Neural cell (in vitro differentiated cells): Measurements from ENCODE around the gene FGF2. TPM values are rescaled to one million over a fixed set of nuclear protein-coding genes. Genes with fewer than 3 reads are reported as not detected.
"Not testable (repeated sequence)": the region's sequence is repeated elsewhere in the genome, so short reads cannot be mapped to it uniquely, and the experiment has no call there.

ENCODE experiments used
- H2AFZ ChIP-seq: fragments of 200-600, 300-800 bp; sonication (generic), shearing (Covaris generic); 2 replicates; pipeline ENCODE4 v1.6.0; 2014; ENCODE audit warnings: low read depth, mild to moderate bottlenecking, antibody characterized with exemption, low read length, moderate library complexity
- H3F3A ChIP-seq: fragments of 200-600 bp; shearing (Covaris generic); 2 replicates; pipeline ENCODE4 v1.6.1; 2016; ENCODE audit warnings: mild to moderate bottlenecking, moderate library complexity, mixed read lengths, antibody characterized with exemption, low read length; ENCODE audit not compliant: insufficient read depth, poor library complexity, severe bottlenecking
- H3K27ac ChIP-seq: fragments of 200-600, 300-800 bp; sonication (generic), shearing (Covaris generic); 2 replicates; pipeline ENCODE4 v1.5.1; 2014; ENCODE audit warnings: mild to moderate bottlenecking, low read length, moderate library complexity
- H3K27me3 ChIP-seq: fragments of 300-800, 200-600 bp; sonication (generic), shearing (Covaris generic); 2 replicates; pipeline ENCODE4 v1.6.0; 2014; ENCODE audit warnings: mild to moderate bottlenecking, low read depth, low read length, moderate library complexity; ENCODE audit not compliant: insufficient read depth
- H3K36me3 ChIP-seq: fragments of 300-800, 200-600 bp; sonication (generic), shearing (Covaris generic); 2 replicates; pipeline ENCODE4 v1.5.1; 2014; ENCODE audit warnings: mild to moderate bottlenecking, antibody characterized with exemption, low read length, moderate library complexity; ENCODE audit not compliant: insufficient read depth
- H3K4me2 ChIP-seq: fragments of 300-800, 200-600 bp; sonication (generic), shearing (Covaris generic); 2 replicates; pipeline ENCODE4 v1.6.0; 2014; ENCODE audit warnings: mild to moderate bottlenecking, low read length
- H3K4me3 ChIP-seq: fragments of 300-800, 200-600 bp; sonication (generic), shearing (Covaris generic); 2 replicates; pipeline ENCODE4 v1.5.1; 2014; ENCODE audit warnings: mild to moderate bottlenecking, low read length, moderate library complexity
- H3K79me2 ChIP-seq: fragments of 200-600 bp; shearing (Covaris generic); replicated peaks from 2 replicates; pipeline ENCODE4 v1.6.0; 2014; ENCODE audit warnings: mild to moderate bottlenecking, low read length, moderate library complexity; ENCODE audit not compliant: insufficient read depth
- H3K9ac ChIP-seq: fragments of 300-800, 200-600 bp; sonication (generic), shearing (Covaris generic); 2 replicates; pipeline ENCODE4 v1.6.1; 2016; ENCODE audit warnings: mild to moderate bottlenecking, low read length, mixed read lengths
- H3K9me2 ChIP-seq: fragments of 200-600 bp; shearing (Covaris generic); 2 replicates; pipeline ENCODE4 v1.6.1; 2016; ENCODE audit warnings: mild to moderate bottlenecking, low read length, mixed read lengths; ENCODE audit not compliant: insufficient read depth
- H3K9me3 ChIP-seq: fragments of 200-600, 300-800 bp; sonication (generic), shearing (Covaris generic); 2 replicates; pipeline ENCODE4 v1.6.1; 2016; ENCODE audit warnings: mild to moderate bottlenecking, mixed run types, low read length, moderate library complexity, mixed read lengths
- H4K20me1 ChIP-seq: fragments of 200-600 bp; shearing (Covaris generic); 2 replicates; pipeline ENCODE4 v1.6.1; 2016; ENCODE audit warnings: mild to moderate bottlenecking, mixed run types; ENCODE audit not compliant: insufficient read depth
- CTCF ChIP-seq: fragments of 450-650 bp; IDR thresholded peaks from 2 replicates; pipeline ENCODE4 v1.5.1; 2014; ENCODE audit warnings: antibody characterized with exemption, mild to moderate bottlenecking, moderate library complexity; ENCODE audit not compliant: poor library complexity, severe bottlenecking
- EP300 ChIP-seq: fragments of 450-650 bp; conservative IDR thresholded peaks from 2 replicates; pipeline ENCODE4 v1.6.1; 2014; ENCODE audit warnings: antibody characterized with exemption, mild to moderate bottlenecking, moderate library complexity; ENCODE audit not compliant: poor library complexity, severe bottlenecking
- EZH2 ChIP-seq: fragments of 200-600, 300-800 bp; shearing (Covaris generic), sonication (generic); IDR thresholded peaks from 2 replicates; pipeline ENCODE4 v1.6.1; 2014; ENCODE audit warnings: antibody characterized with exemption, low read length, borderline replicate concordance, mild to moderate bottlenecking; ENCODE audit not compliant: insufficient read depth, poor library complexity, severe bottlenecking
- MXI1 ChIP-seq: fragments of 450-650 bp; conservative IDR thresholded peaks from 2 replicates; pipeline ENCODE4 v1.6.1; 2014; ENCODE audit warnings: antibody characterized with exemption, mild to moderate bottlenecking; ENCODE audit not compliant: poor library complexity, severe bottlenecking
- POLR2AphosphoS5 ChIP-seq: IDR thresholded peaks from 2 replicates; pipeline ENCODE4 v1.6.1; 2012
- RAD21 ChIP-seq: fragments of 450-650 bp; conservative IDR thresholded peaks from 2 replicates; pipeline ENCODE4 v1.6.1; 2014; ENCODE audit warnings: antibody characterized with exemption, mild to moderate bottlenecking, moderate library complexity
- SMC3 ChIP-seq: fragments of 450-650 bp; conservative IDR thresholded peaks from 2 replicates; pipeline ENCODE4 v1.6.1; 2014; ENCODE audit warnings: antibody characterized with exemption, mild to moderate bottlenecking, moderate library complexity; ENCODE audit not compliant: poor library complexity
- TAF1 ChIP-seq: IDR thresholded peaks from 2 replicates; pipeline ENCODE4 v1.6.1; 2012; ENCODE audit warnings: low read depth
- polyA plus RNA-seq: library from polyadenylated mRNA; depleted of rRNA; stranded (reverse); fragments of >200 nt; gene quantifications from 2 replicates; pipeline ENCODE4 v1.2.3, GENCODE V29; 2014
- TF ChIP-seq, protein P1 (sequence below): IDR thresholded peaks from 2 replicates; pipeline ENCODE4 v1.6.1; 2012; ENCODE audit warnings: borderline replicate concordance

Gene FGF2
- polyA plus RNA-seq, 1 donor from 2014 or later = 5.8 TPM

DNA sequence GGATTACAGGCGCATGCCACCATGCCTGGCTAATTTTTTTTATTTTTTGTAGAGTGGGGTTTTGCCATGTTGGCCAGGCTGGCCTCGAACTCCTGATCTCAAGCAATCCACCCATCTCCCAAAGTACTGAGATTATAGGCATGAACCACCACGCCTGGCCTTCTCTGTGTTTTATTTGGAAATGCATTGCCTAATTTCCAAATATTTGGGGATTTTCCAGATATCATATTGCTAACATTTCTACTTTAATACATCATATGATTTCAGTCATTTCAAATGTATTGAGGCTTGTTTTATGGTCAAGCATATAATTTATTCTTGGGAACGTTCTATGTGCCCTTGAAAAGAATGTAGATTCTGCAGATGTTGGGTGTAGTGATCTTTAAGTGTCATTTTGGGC is 38.8 kb downstream of the FGF2 start:
- Histone ChIP-seq H3K27ac (no peak overlapping the region), H3K79me2 (peaks cover 23% of the 10 kb centered on the region), H4K20me1 (no peaks in the 10 kb centered on the region)

DNA sequence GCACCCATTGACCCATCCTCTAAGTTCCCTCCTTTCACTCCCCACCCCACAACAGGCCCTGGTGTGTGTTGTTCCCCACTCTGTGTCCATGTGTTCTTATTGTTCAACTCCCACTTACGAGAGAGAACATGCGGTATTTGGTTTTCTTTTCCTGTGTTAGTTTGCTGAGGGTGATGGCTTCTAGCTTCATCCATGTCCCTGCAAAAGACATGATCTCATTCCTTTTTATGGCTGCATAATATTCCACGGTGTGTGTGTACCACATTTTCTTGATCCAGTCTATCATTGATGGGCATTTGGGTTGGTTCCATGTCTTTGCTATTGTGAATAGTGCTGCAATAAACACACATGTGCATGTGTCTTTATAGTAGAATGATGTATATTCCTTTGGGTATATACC is 41.6 kb downstream of the FGF2 start:
- H3F3A ChIP-seq, H3K4me3 ChIP-seq, H3K36me3 ChIP-seq, H4K20me1 ChIP-seq, H3K9me3 ChIP-seq, H3K27me3 ChIP-seq, H3K9me2 ChIP-seq, H3K4me2 ChIP-seq, H3K27ac ChIP-seq, H3K9ac ChIP-seq, H2AFZ ChIP-seq: not testable (repeated sequence)
- peaks cover 13% of the 10 kb centered on the region for H3K79me2 ChIP-seq

More for the DNA sequence above, 38.8 kb downstream of the FGF2 start:
- H3K36me3 ChIP-seq = no peaks in the 10 kb centered on the region
- H3K9me2 ChIP-seq = no peaks in the 10 kb centered on the region
- H3K4me2 ChIP-seq = no peak overlapping the region
- no peak overlapping the region for H3K9ac ChIP-seq
- H3K4me3 ChIP-seq = no peak overlapping the region
- H3F3A ChIP-seq = no peaks in the 10 kb centered on the region
- TF ChIP-seq POLR2AphosphoS5 (no peak), TAF1 (no peak), CTCF (no peak), SMC3 (no peak), RAD21 (no peak), MXI1 (no peak), EZH2 (no peak), EP300 (no peak)
- TF ChIP-seq, protein P1, sequence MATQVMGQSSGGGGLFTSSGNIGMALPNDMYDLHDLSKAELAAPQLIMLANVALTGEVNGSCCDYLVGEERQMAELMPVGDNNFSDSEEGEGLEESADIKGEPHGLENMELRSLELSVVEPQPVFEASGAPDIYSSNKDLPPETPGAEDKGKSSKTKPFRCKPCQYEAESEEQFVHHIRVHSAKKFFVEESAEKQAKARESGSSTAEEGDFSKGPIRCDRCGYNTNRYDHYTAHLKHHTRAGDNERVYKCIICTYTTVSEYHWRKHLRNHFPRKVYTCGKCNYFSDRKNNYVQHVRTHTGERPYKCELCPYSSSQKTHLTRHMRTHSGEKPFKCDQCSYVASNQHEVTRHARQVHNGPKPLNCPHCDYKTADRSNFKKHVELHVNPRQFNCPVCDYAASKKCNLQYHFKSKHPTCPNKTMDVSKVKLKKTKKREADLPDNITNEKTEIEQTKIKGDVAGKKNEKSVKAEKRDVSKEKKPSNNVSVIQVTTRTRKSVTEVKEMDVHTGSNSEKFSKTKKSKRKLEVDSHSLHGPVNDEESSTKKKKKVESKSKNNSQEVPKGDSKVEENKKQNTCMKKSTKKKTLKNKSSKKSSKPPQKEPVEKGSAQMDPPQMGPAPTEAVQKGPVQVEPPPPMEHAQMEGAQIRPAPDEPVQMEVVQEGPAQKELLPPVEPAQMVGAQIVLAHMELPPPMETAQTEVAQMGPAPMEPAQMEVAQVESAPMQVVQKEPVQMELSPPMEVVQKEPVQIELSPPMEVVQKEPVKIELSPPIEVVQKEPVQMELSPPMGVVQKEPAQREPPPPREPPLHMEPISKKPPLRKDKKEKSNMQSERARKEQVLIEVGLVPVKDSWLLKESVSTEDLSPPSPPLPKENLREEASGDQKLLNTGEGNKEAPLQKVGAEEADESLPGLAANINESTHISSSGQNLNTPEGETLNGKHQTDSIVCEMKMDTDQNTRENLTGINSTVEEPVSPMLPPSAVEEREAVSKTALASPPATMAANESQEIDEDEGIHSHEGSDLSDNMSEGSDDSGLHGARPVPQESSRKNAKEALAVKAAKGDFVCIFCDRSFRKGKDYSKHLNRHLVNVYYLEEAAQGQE = no peak
- H3K9me3 ChIP-seq = no peaks in the 10 kb centered on the region
- no peak overlapping the region for H2AFZ ChIP-seq
- H3K27me3 ChIP-seq = no peaks in the 10 kb centered on the region

- no peak overlapping the region for H3K4me2 ChIP-seq
- H3K27me3 ChIP-seq = no peaks in the 10 kb centered on the region
- no peak overlapping the region for H3K9ac ChIP-seq
- H2AFZ ChIP-seq = no peak overlapping the region
- no peaks in the 10 kb centered on the region for H3K36me3 ChIP-seq
- H3K9me3 ChIP-seq = no peaks in the 10 kb centered on the region
- no peaks in the 10 kb centered on the region for H4K20me1 ChIP-seq
- no peaks in the 10 kb centered on the region for H3K9me2 ChIP-seq
- TF ChIP-seq, protein P1 = no peak
- TF ChIP-seq RAD21 (no peak), SMC3 (no peak), POLR2AphosphoS5 (no peak), TAF1 (no peak), EZH2 (no peak), MXI1 (no peak), EP300 (no peak), CTCF (no peak)
- H3K4me3 ChIP-seq = no peak overlapping the region
- H3K27ac ChIP-seq = no peak overlapping the region
- peaks cover 7% of the 10 kb centered on the region for H3K79me2 ChIP-seq
- no peaks in the 10 kb centered on the region for H3F3A ChIP-seq
These were observed 46.5 kb downstream of the FGF2 start for GRCh38 chr4:122873146-122873545.
